Measurements from ENCODE around the gene FKBP10.
A peak's percentile ranks its signal among the peaks of the same experiment; 100 is the strongest.
"Not testable (repeated sequence)": the region's sequence is repeated elsewhere in the genome, so short reads cannot be mapped to it uniquely, and the experiment has no call there.

Gene FKBP10

DNA sequence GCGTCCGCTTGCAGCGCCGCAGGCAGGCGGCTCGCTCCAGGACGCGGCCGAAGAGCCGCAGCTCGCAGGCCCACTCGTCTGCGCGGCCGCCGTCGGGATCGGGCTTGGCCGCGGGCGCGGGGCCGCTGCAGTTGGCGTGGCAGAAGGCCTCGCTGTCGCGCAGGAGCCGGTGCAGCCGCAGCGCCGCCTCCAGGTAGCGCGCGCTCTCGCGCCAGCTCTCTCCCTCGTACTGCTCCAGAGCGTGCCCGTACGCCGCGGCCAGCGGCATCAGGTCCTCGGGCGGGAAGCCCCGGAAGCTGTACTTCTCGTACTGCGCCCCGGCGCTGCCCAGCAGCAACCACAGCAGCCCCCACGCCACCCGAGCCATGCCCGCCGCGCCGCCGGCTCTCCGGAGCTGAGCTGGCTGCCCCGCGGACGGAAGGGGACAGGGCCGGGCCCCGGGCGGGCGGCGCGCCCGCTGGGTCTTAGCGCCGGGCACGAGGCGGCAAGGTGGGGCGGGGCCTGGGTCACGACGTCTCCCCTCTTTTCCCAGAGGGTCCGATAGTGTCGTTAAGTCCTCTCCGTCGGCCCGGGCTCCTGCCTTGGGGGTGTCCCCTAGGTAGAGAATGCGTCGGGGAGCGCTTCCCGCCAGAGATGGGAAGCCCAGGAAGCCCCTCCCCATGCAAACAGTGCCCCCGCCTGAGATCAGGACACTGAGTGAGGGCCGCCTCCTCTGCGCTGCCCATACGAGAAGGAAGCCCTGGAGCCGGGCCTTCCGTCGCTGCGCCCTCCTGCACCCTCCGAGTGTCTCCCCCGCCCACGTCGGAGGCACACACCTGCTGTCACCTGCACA lies 1.0 kb upstream of the FKBP10 start, which contains the start of gene P3H4:
Gene P3H4, minus strand, starts transcription at position 401 of the 832 bp plus-strand sequence. Its CDS starts 34 bp downstream, at position 367.
- peak; percentile 51 to 69 for DNase-seq

DNA sequence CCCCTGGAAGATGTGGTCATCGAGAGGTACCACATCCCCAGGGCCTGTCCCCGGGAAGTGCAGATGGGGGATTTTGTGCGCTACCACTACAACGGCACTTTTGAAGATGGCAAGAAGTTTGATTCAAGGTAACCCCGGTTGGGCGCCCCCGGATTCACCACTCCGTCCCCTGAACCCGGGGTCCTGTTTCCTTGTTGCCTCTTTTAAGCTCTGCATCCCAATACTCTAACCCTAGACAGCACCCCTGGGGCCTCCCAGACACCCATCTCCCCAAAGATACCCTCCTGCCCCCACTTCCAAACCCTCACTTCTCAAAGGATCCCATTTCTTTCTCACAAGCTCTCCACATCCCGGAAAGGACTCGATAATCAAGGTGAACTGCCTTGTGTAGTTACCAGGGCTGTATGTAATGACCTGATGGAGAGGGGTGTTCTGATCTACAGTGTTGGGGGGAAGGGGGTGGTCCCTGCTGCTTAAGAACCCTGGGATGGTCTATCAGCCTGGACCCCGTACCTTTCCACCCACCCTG lies 412 bp downstream of the FKBP10 start:
- no peak for DNase-seq

GRCh38 chr17:41813699-41814124 lies 908 bp downstream of the FKBP10 start:
- DNase-seq: no peak

DNA sequence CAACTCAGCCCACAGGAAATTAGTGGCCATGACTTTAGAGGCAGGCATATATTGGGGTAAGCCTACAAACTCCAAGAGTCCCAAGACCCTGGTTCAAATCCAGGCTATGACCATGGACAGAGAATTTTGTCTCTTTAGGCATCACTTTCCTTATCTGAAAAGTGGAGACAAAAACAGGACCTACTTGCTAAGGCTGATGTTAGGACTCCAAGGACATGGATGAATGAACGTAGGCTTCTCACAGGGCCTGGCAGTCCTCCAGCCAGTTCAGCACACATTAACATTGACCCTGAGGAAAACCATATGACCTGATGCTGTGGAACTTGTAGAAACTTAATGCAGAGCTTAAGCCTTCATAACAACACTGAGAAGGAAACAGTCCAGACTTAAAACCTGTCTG lies 1.4 kb downstream of the FKBP10 start:
- DNase-seq: no peak

GRCh38 chr17:41816637-41817320 lies 4.0 kb downstream of the FKBP10 start:
- DNase-seq: no peak

GRCh38 chr17:41818024-41818423 lies 5.2 kb downstream of the FKBP10 start:
- no peak for DNase-seq

GRCh38 chr17:41821776-41822175 lies 9.0 kb downstream of the FKBP10 start:
- DNase-seq: no peak

GRCh38 chr17:41822216-41823140 lies 9.7 kb downstream of the FKBP10 start:
- DNase-seq: no peak

DNA sequence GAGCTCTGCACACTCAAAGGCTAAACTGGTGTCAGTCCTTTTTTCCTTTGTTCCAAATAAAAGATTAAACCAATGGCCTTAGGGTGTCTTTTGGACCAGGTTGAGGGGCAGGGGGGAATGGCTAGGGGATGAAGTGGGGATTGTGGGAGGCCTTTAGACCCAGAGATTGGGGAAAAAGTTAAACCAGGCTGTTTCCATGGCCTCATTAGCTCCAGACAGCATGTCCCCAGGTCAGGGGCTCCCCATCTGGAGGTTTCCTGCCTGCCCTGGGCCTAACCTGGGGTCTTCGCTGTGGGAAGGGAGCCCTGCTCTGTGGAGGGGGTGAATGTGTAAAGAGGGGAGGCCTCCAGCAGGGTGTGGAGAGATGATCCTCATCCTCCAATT lies 10.3 kb downstream of the FKBP10 start:
- no peak for DNase-seq

- DNase-seq: no peak
Observed at GRCh38 chr17:41823580-41823979, 10.8 kb downstream of the FKBP10 start.

- no peak for DNase-seq
Observed at GRCh38 chr17:41824086-41824485, 11.3 kb downstream of the FKBP10 start.

- DNase-seq: no peak
Observed at GRCh38 chr17:41825175-41825845, 12.5 kb downstream of the FKBP10 start.

- DNase-seq: not testable (repeated sequence)
Observed at GRCh38 chr17:41829961-41830360, 17.2 kb downstream of the FKBP10 start.

GRCh38 chr17:41835214-41835799 lies 22.5 kb downstream of the FKBP10 start:
- DNase-seq: no peak

DNA sequence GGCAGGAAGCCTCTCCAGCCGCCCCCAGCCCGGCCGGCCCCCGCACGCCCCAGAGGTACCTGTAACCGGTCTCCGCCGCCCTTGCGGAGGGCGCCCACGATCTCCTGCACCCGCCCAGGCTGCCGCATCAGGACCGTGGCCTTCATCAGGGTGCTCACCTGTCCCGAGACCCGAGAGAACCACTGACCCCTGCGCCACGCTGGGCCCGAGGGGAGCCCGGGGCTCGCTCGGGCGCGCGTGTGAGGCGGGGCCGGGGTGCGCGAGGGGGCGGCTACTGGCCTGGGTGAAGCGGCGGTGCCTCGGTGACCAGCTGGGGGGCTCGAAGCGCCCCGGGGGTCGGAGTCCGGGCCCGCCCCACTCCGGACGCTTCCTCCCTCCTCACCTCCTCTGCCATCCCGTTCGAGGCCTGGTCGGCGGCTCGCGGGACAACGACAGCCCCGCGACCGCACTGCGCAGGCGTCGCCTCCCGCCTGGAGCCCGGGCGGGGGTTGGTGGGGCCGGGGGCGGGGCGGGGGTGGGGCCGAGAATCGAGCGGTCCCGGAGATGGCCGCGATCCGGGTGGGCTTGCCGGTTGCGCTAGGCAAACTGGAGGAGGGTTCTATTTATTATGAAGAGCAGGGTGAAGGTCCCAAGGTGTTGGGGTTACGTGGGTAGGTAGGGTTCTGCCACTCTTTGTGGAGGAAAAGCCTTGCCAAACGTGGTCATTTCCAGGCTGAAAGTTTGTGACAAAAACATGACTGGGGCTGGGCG lies 23.2 kb downstream of the FKBP10 start, which contains the start of gene NT5C3B:
Gene NT5C3B, minus strand, starts transcription at position 433 of the 750 bp plus-strand sequence. Its CDS starts 39 bp downstream, at position 394.
- DNase-seq: peak; percentile 23 to 45

- no peak for DNase-seq
Observed at GRCh38 chr17:41836550-41837196, 23.9 kb downstream of the FKBP10 start.

GRCh38 chr17:41837761-41838538 lies 25.1 kb downstream of the FKBP10 start, which contains the start of gene KLHL10:
TSS of gene KLHL10 (plus strand) at chr17:41837825. CDS start at chr17:41837933, 108 bp downstream.
- DNase-seq: no peak

GRCh38 chr17:41839448-41839847 lies 26.6 kb downstream of the FKBP10 start:
- DNase-seq: not testable (repeated sequence)

GRCh38 chr17:41840781-41841180 lies 28.0 kb downstream of the FKBP10 start:
- not testable (repeated sequence) for DNase-seq
